GM18499 (cell line): ENCODE measurements around the gene TENM3.

Experiments used
- ATAC-seq: cut with Tn5 transposase; IDR thresholded peaks from one replicate; pipeline ENCODE4 v1.9.1; 2021; ENCODE audit warnings: moderate number of reproducible peaks; ENCODE audit not compliant: insufficient read depth, unreplicated experiment

TENM3 gene

GRCh38 chr4:182538031-182538430 is 294.8 kb downstream of the TENM3 start:
- no peak for ATAC-seq

GRCh38 chr4:182540496-182540895 is 297.3 kb downstream of the TENM3 start:
- ATAC-seq = no peak

GRCh38 chr4:182547435-182547834 is 304.2 kb downstream of the TENM3 start:
- ATAC-seq = peak; percentile 100

GRCh38 chr4:182548156-182548555 is 305.0 kb downstream of the TENM3 start:
- no peak for ATAC-seq

GRCh38 chr4:182549356-182549755 is 306.2 kb downstream of the TENM3 start:
- no peak for ATAC-seq

- no peak for ATAC-seq
Measured at GRCh38 chr4:182552948-182553347, 309.7 kb downstream of the TENM3 start.

- no peak for ATAC-seq
Measured at GRCh38 chr4:182553653-182554052, 310.5 kb downstream of the TENM3 start.

- ATAC-seq = no peak
Measured at GRCh38 chr4:182554736-182555135, 311.5 kb downstream of the TENM3 start.

- ATAC-seq = no peak
Measured at GRCh38 chr4:182555997-182556418, 312.8 kb downstream of the TENM3 start.

- ATAC-seq = no peak
Measured at GRCh38 chr4:182556580-182556979, 313.4 kb downstream of the TENM3 start.

- no peak for ATAC-seq
Measured at GRCh38 chr4:182560358-182560757, 317.2 kb downstream of the TENM3 start.

GRCh38 chr4:182562350-182562749 is 319.1 kb downstream of the TENM3 start:
- ATAC-seq = no peak

GRCh38 chr4:182564724-182565369 is 321.6 kb downstream of the TENM3 start:
- ATAC-seq = no peak

- no peak for ATAC-seq
Measured at GRCh38 chr4:182567119-182567518, 323.9 kb downstream of the TENM3 start.

GRCh38 chr4:182569561-182569960 is 326.4 kb downstream of the TENM3 start:
- ATAC-seq = no peak

- ATAC-seq = no peak
Measured at GRCh38 chr4:182574706-182575105, 331.5 kb downstream of the TENM3 start.

GRCh38 chr4:182575225-182575624 is 332.0 kb downstream of the TENM3 start:
- no peak for ATAC-seq

GRCh38 chr4:182576601-182577289 is 333.5 kb downstream of the TENM3 start:
- ATAC-seq = no peak

- no peak for ATAC-seq
Measured at GRCh38 chr4:182577411-182577810, 334.2 kb downstream of the TENM3 start.

GRCh38 chr4:182578402-182578801 is 335.2 kb downstream of the TENM3 start:
- no peak for ATAC-seq

- no peak for ATAC-seq
Measured at GRCh38 chr4:182582245-182582644, 339.0 kb downstream of the TENM3 start.
